WTC11 (cell line): ENCODE results near the gene MOXD1. TPM values are rescaled to one million over a fixed set of nuclear protein-coding genes. Genes with fewer than 3 reads are reported as not detected.

Experiments used
- ATAC-seq: fragments of 200-7000 bp; cut with Tn5 transposase; 2 replicates; pipeline ENCODE4 v1.10.0; 2021; ENCODE audit warnings: mild to moderate bottlenecking, moderate library complexity
- CTCF ChIA-PET: fragments of 300-600 bp; sonication (Branson Sonifier 250); formaldehyde crosslinking; loops from one replicate; lab custom pipeline; 2021; ENCODE audit warnings: antibody characterized with exemption; lab: Charles Lee
- POLR2A ChIA-PET: fragments of 350-600 bp; sonication (Branson Sonifier 250); formaldehyde crosslinking; loops from one replicate; lab custom pipeline; 2021; ENCODE audit warnings: antibody characterized with exemption; lab: Charles Lee
- DNase-seq: peaks from one replicate; pipeline ENCODE4 v3.0.0; 2021; ENCODE audit warnings: low spot score
- H3K27ac Mint-ChIP-seq: 2 replicates; pipeline ENCODE4 v1.8.0; 2021; ENCODE audit warnings: mixed read lengths
- H3K27me3 Mint-ChIP-seq: 2 replicates; pipeline ENCODE4 v1.8.0; 2021; ENCODE audit warnings: low read depth, mild to moderate bottlenecking, moderate library complexity, mixed read lengths
- H3K36me3 Mint-ChIP-seq: 2 replicates; pipeline ENCODE4 v1.8.0; 2021; ENCODE audit warnings: mixed read lengths
- H3K4me1 Mint-ChIP-seq: 2 replicates; pipeline ENCODE4 v1.8.0; 2022; ENCODE audit warnings: mixed read lengths
- H3K4me3 Mint-ChIP-seq: 2 replicates; pipeline ENCODE4 v1.8.0; 2021; ENCODE audit warnings: mild to moderate bottlenecking, moderate library complexity, mixed read lengths
- H3K9me3 Mint-ChIP-seq: 2 replicates; pipeline ENCODE4 v1.8.0; 2021; ENCODE audit warnings: mixed read lengths
- ATF1 ChIP-seq: sonication (generic); formaldehyde crosslinking; IDR thresholded peaks from 2 replicates; pipeline ENCODE4 v1.8.1; 2023; ENCODE audit warnings: mild to moderate bottlenecking, moderate library complexity, missing genetic modification reagents
- ELF4 ChIP-seq: sonication (generic); formaldehyde crosslinking; IDR thresholded peaks from 2 replicates; pipeline ENCODE4 v1.8.1; 2022; ENCODE audit warnings: low read depth, mild to moderate bottlenecking, moderate library complexity, missing genetic modification reagents
- GABPB1 ChIP-seq: sonication (generic); formaldehyde crosslinking; IDR thresholded peaks from 2 replicates; pipeline ENCODE4 v1.8.1; 2023; ENCODE audit warnings: mild to moderate bottlenecking, missing genetic modification reagents
- PRRX2 ChIP-seq: fragments of 250-450 bp; sonication (Bioruptor Pico); IDR thresholded peaks from 2 replicates; pipeline ENCODE4 v1.8.0; 2021; ENCODE audit warnings: mild to moderate bottlenecking
- RORB ChIP-seq: fragments of 250-450 bp; sonication (Bioruptor Pico); IDR thresholded peaks from 2 replicates; pipeline ENCODE4 v1.9.0; 2021; ENCODE audit warnings: mild to moderate bottlenecking
- SOX15 ChIP-seq: fragments of 250-450 bp; sonication (Bioruptor Pico); IDR thresholded peaks from 2 replicates; pipeline ENCODE4 v1.9.0; 2021; ENCODE audit warnings: mild to moderate bottlenecking
- ZNF138 ChIP-seq: sonication (generic); formaldehyde crosslinking; conservative IDR thresholded peaks from 2 replicates; pipeline ENCODE4 v1.8.1; 2022; ENCODE audit warnings: mild to moderate bottlenecking, moderate library complexity, missing genetic modification reagents
- ZNF263 ChIP-seq: sonication (generic); formaldehyde crosslinking; IDR thresholded peaks from 2 replicates; pipeline ENCODE4 v1.8.1; 2022; ENCODE audit warnings: low read depth, mild to moderate bottlenecking, moderate library complexity, missing genetic modification reagents
- ZNF416 ChIP-seq: fragments of 250-450 bp; sonication (Bioruptor Pico); IDR thresholded peaks from 2 replicates; pipeline ENCODE4 v1.9.0; 2021; ENCODE audit warnings: mild to moderate bottlenecking, inconsistent platforms
- ZNF671 ChIP-seq: fragments of 250-450 bp; sonication (Bioruptor Pico); IDR thresholded peaks from 2 replicates; pipeline ENCODE4 v1.8.0; 2021; ENCODE audit warnings: mild to moderate bottlenecking
- total RNA-seq: library from RNA; stranded (reverse); gene quantifications from 3 replicates; pipeline ENCODE4 v1.2.3, GENCODE V29; 2021
- TF ChIP-seq, protein P1 (sequence below): fragments of 250-450 bp; sonication (Bioruptor Pico); IDR thresholded peaks from 2 replicates; pipeline ENCODE4 v1.9.0; 2021; ENCODE audit warnings: mild to moderate bottlenecking, borderline replicate concordance
- TF ChIP-seq, protein P2 (sequence below): sonication (generic); formaldehyde crosslinking; IDR thresholded peaks from 2 replicates; pipeline ENCODE4 v1.8.1; 2023; ENCODE audit warnings: mild to moderate bottlenecking, moderate library complexity, missing genetic modification reagents
- TF ChIP-seq, protein P3 (sequence below): sonication (generic); formaldehyde crosslinking; IDR thresholded peaks from 2 replicates; pipeline ENCODE4 v1.8.0; 2022; ENCODE audit warnings: mild to moderate bottlenecking, missing genetic modification reagents
- TF ChIP-seq, protein P4 (sequence below): sonication (generic); formaldehyde crosslinking; IDR thresholded peaks from 2 replicates; pipeline ENCODE4 v1.8.0; 2022; ENCODE audit warnings: mild to moderate bottlenecking, missing genetic modification reagents
- TF ChIP-seq, protein P5 (sequence below): sonication (generic); formaldehyde crosslinking; IDR thresholded peaks from 2 replicates; pipeline ENCODE4 v1.8.1; 2022; ENCODE audit warnings: low read depth, missing genetic modification reagents, borderline replicate concordance
- TF ChIP-seq, protein P6 (sequence below): sonication (generic); formaldehyde crosslinking; IDR thresholded peaks from 2 replicates; pipeline ENCODE4 v1.8.0; 2022; ENCODE audit warnings: mild to moderate bottlenecking, missing genetic modification reagents
- TF ChIP-seq, protein P7 (sequence below): sonication (generic); formaldehyde crosslinking; IDR thresholded peaks from 2 replicates; pipeline ENCODE4 v1.8.1; 2022; ENCODE audit warnings: mild to moderate bottlenecking, moderate library complexity, missing genetic modification reagents

Gene MOXD1
- total RNA-seq, 1 experiment from 2014 or later, result 1.7 TPM

DNA sequence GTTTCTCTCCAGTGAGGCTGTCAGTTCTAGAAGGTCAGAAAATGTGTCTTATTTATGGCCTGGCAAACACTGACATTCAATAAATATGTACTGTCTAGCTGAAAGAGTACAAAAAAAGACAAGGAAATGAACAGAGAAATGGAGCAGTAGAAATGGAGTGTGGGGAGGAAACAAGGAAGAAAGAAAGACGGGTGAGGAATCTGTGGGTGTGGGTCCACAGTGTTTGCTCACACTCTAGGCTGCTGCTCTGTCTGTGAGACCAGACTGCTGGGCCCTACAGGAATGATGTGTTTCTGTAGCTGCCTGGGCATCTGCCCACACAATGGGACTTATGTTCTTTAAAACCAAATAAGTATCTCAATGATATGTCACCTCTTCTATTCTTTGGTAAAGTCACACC, 114.2 kb downstream of the MOXD1 start:
- Mint-ChIP-seq H3K27ac (no peak overlapping the region), H3K27me3 (no peaks in the 10 kb centered on the region), H3K9me3 (no peaks in the 10 kb centered on the region), H3K4me3 (no peak overlapping the region), H3K4me1 (no peaks in the 10 kb centered on the region), H3K36me3 (no peaks in the 10 kb centered on the region)
- CTCF ChIA-PET, result interaction anchor here (1.0 kb wide), 1 partner anchor 106 kb away, joined by 3 read pairs; no protein-coding TSS in a partner anchor
- TF ChIP-seq, protein P1, sequence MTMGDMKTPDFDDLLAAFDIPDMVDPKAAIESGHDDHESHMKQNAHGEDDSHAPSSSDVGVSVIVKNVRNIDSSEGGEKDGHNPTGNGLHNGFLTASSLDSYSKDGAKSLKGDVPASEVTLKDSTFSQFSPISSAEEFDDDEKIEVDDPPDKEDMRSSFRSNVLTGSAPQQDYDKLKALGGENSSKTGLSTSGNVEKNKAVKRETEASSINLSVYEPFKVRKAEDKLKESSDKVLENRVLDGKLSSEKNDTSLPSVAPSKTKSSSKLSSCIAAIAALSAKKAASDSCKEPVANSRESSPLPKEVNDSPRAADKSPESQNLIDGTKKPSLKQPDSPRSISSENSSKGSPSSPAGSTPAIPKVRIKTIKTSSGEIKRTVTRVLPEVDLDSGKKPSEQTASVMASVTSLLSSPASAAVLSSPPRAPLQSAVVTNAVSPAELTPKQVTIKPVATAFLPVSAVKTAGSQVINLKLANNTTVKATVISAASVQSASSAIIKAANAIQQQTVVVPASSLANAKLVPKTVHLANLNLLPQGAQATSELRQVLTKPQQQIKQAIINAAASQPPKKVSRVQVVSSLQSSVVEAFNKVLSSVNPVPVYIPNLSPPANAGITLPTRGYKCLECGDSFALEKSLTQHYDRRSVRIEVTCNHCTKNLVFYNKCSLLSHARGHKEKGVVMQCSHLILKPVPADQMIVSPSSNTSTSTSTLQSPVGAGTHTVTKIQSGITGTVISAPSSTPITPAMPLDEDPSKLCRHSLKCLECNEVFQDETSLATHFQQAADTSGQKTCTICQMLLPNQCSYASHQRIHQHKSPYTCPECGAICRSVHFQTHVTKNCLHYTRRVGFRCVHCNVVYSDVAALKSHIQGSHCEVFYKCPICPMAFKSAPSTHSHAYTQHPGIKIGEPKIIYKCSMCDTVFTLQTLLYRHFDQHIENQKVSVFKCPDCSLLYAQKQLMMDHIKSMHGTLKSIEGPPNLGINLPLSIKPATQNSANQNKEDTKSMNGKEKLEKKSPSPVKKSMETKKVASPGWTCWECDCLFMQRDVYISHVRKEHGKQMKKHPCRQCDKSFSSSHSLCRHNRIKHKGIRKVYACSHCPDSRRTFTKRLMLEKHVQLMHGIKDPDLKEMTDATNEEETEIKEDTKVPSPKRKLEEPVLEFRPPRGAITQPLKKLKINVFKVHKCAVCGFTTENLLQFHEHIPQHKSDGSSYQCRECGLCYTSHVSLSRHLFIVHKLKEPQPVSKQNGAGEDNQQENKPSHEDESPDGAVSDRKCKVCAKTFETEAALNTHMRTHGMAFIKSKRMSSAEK, result no peak
- ATAC-seq (no peak), DNase-seq (no peak)
- POLR2A ChIA-PET, result no interaction called here

DNA sequence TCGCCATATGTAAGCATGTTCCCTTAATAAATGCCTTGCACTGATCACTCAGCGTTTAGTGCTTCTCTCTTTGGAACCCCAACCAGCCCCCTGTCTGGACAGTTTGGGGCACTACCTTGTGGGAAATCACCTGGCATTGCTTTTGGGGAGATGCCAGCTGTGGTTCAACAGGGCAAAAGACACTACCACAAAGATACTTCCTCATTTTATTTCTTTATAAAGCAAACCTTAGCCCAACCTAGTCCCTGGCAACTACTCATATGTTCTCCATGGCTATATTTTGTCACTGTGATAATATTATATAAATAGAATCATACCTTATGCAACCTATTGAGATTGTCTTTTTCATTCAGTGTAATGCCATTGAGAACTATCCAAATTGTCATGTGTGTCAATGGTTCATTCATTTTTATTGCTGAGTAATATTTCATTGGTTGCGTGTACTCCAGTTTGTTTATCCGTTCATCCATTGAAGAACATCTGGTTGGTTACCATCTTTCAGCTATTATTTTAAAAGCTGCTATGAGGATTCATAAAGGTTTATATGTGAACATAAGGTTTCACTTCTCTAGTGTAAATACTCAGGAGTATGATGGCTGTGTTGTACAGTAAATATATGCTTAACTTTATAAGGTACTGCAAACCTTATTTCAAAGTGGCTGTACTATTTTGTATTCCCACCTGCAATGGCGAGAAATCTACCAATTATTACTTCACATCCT, 114.8 kb downstream of the MOXD1 start:
- no peaks in the 10 kb centered on the region for H3K9me3 Mint-ChIP-seq
- ATAC-seq, result no peak
- no peak for TF ChIP-seq SOX15 (CRISPR knock-in tag)
- TF ChIP-seq ATF1, result no peak
- ChIA-PET POLR2A (no interaction called here), CTCF (interaction anchor here (1.0 kb wide), 1 partner anchor 107 kb away, joined by 3 read pairs; no protein-coding TSS in a partner anchor)
- no peak for DNase-seq
- no peaks in the 10 kb centered on the region for H3K36me3 Mint-ChIP-seq
- no peaks in the 10 kb centered on the region for H3K4me1 Mint-ChIP-seq
- H3K27ac Mint-ChIP-seq, result no peak overlapping the region
- H3K4me3 Mint-ChIP-seq, result no peak overlapping the region
- H3K27me3 Mint-ChIP-seq, result no peaks in the 10 kb centered on the region

DNA sequence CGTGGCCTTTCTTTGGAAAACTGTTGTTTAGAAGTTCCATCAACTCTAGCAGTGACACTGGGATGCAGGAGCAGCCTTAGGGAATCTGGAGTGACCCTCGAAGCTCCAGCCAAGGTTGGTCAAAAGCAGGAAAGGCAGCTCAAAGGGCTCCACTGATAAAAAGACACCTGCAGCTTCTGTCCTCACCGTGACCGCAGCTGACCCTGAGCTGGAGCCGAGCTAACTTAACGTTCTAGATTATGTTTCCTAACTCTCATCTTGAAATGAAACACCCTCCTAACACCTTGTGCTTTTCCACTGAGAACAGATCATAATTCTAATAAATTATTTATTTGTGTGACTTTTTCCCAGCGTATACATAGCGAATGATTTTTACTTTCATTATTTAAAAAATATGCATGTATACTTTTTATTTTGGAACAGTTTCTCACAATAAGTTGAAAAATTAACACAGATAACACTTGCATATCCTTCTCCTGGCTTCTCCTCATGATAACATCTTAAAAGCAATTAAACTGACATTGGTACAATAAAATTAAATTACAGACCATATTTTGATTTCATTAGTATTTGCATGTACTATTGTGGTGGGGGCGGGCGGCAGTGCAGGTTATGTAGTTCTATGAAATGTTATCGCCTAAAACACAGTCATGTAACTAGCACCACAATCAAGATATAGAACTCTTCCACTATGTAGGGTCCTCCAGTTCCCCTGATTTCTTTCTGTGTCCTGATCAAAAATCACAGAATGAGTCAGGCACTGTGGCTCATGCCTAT, 116.1 kb downstream of the MOXD1 start:
- Mint-ChIP-seq H3K36me3 (no peaks in the 10 kb centered on the region), H3K4me1 (no peaks in the 10 kb centered on the region)
- CTCF ChIA-PET, result no interaction called here
- TF ChIP-seq, protein P2, sequence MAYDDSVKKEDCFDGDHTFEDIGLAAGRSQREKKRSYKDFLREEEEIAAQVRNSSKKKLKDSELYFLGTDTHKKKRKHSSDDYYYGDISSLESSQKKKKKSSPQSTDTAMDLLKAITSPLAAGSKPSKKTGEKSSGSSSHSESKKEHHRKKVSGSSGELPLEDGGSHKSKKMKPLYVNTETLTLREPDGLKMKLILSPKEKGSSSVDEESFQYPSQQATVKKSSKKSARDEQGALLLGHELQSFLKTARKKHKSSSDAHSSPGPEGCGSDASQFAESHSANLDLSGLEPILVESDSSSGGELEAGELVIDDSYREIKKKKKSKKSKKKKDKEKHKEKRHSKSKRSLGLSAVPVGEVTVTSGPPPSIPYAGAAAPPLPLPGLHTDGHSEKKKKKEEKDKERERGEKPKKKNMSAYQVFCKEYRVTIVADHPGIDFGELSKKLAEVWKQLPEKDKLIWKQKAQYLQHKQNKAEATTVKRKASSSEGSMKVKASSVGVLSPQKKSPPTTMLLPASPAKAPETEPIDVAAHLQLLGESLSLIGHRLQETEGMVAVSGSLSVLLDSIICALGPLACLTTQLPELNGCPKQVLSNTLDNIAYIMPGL, result no peak
- TF ChIP-seq ZNF416 (no peak), GABPB1 (CRISPR knock-in tag) (no peak), ZNF671 (CRISPR knock-in tag) (no peak), RORB (CRISPR knock-in tag) (no peak), ELF4 (CRISPR knock-in tag) (no peak), ZNF263 (CRISPR knock-in tag) (no peak), ZNF138 (CRISPR knock-in tag) (no peak), PRRX2 (no peak)
- TF ChIP-seq, protein P3, sequence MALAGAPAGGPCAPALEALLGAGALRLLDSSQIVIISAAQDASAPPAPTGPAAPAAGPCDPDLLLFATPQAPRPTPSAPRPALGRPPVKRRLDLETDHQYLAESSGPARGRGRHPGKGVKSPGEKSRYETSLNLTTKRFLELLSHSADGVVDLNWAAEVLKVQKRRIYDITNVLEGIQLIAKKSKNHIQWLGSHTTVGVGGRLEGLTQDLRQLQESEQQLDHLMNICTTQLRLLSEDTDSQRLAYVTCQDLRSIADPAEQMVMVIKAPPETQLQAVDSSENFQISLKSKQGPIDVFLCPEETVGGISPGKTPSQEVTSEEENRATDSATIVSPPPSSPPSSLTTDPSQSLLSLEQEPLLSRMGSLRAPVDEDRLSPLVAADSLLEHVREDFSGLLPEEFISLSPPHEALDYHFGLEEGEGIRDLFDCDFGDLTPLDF, result no peak
- TF ChIP-seq, protein P4, sequence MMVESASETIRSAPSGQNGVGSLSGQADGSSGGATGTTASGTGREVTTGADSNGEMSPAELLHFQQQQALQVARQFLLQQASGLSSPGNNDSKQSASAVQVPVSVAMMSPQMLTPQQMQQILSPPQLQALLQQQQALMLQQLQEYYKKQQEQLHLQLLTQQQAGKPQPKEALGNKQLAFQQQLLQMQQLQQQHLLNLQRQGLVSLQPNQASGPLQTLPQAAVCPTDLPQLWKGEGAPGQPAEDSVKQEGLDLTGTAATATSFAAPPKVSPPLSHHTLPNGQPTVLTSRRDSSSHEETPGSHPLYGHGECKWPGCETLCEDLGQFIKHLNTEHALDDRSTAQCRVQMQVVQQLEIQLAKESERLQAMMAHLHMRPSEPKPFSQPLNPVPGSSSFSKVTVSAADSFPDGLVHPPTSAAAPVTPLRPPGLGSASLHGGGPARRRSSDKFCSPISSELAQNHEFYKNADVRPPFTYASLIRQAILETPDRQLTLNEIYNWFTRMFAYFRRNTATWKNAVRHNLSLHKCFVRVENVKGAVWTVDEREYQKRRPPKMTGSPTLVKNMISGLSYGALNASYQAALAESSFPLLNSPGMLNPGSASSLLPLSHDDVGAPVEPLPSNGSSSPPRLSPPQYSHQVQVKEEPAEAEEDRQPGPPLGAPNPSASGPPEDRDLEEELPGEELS (CRISPR knock-in tag), result no peak
- TF ChIP-seq, protein P5, sequence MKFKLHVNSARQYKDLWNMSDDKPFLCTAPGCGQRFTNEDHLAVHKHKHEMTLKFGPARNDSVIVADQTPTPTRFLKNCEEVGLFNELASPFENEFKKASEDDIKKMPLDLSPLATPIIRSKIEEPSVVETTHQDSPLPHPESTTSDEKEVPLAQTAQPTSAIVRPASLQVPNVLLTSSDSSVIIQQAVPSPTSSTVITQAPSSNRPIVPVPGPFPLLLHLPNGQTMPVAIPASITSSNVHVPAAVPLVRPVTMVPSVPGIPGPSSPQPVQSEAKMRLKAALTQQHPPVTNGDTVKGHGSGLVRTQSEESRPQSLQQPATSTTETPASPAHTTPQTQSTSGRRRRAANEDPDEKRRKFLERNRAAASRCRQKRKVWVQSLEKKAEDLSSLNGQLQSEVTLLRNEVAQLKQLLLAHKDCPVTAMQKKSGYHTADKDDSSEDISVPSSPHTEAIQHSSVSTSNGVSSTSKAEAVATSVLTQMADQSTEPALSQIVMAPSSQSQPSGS (CRISPR knock-in tag), result no peak
- TF ChIP-seq, protein P6, sequence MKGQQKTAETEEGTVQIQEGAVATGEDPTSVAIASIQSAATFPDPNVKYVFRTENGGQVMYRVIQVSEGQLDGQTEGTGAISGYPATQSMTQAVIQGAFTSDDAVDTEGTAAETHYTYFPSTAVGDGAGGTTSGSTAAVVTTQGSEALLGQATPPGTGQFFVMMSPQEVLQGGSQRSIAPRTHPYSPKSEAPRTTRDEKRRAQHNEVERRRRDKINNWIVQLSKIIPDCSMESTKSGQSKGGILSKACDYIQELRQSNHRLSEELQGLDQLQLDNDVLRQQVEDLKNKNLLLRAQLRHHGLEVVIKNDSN (CRISPR knock-in tag), result no peak
- TF ChIP-seq, protein P7, sequence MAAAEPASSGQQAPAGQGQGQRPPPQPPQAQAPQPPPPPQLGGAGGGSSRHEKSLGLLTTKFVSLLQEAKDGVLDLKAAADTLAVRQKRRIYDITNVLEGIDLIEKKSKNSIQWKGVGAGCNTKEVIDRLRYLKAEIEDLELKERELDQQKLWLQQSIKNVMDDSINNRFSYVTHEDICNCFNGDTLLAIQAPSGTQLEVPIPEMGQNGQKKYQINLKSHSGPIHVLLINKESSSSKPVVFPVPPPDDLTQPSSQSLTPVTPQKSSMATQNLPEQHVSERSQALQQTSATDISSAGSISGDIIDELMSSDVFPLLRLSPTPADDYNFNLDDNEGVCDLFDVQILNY, result no peak

More for the DNA sequence above, 116.1 kb downstream of the MOXD1 start:
- no peaks in the 10 kb centered on the region for H3K9me3 Mint-ChIP-seq
- H3K4me3 Mint-ChIP-seq, result no peak overlapping the region
- no peaks in the 10 kb centered on the region for H3K27me3 Mint-ChIP-seq
- ATAC-seq, result no peak
- DNase-seq, result no peak
- POLR2A ChIA-PET, result no interaction called here
- H3K27ac Mint-ChIP-seq, result no peak overlapping the region
